ENCODE measurements around the gene PKP4. TPM values are rescaled to one million over a fixed set of nuclear protein-coding genes. Genes with fewer than 3 reads are reported as not detected.

The PKP4 gene
- total and polyA plus RNA-seq, 2 donors (not counting 1 experiment from before 2014, with no cell fraction given): 2.0 to 13.3 TPM

- ChIA-PET CTCF (interaction anchor here (1.0 kb wide), 1 partner anchor 24 kb away, joined by 4 read pairs; no protein-coding TSS in a partner anchor), POLR2A (no interaction called here)
- Mint-ChIP-seq H3K4me1 (no peaks in the 10 kb centered on the region), H3K4me3 (no peak overlapping the region), H3K27ac (no peak overlapping the region), H3K27me3 (peaks cover 5% of the 10 kb centered on the region), H3K9me3 (ENCODE audit: insufficient read depth) (no peaks in the 10 kb centered on the region)
- Histone ChIP-seq H3K9me3 (ENCODE audit: control extremely low read depth in 1 of 3, control insufficient read depth in 2 of 3, insufficient read depth in 1 of 3, low read length in 2 of 3) (no peaks in the 10 kb centered on the region), H3K27me3 (replicated peaks in 1 of 4; ENCODE audit: control extremely low read depth in 1 of 4, control insufficient read depth in 3 of 4, insufficient read depth in 4 of 4, low read length in 3 of 4) (no peaks in the 10 kb centered on the region), H3K4me3 (ENCODE audit: control extremely low read depth in 1 of 5, extremely low read depth in 1 of 5, insufficient read depth in 1 of 5, low read depth in 2 of 5, low read length in 4 of 5) (no peak overlapping the region), H3K27ac (ENCODE audit: low read length in 2 of 2) (no peak overlapping the region), H3K9ac (ENCODE audit: low read length) (no peak overlapping the region), H4K20me1 (ENCODE audit: control insufficient read depth, insufficient read depth, low read length, poor library complexity, severe bottlenecking) (no peaks in the 10 kb centered on the region), H3K36me3 (replicated peaks in 1 of 2; ENCODE audit: control extremely low read depth in 1 of 2, control insufficient read depth in 1 of 2, extremely low read depth in 1 of 2, insufficient read depth in 2 of 2, low read length in 1 of 2) (no peaks in the 10 kb centered on the region), H2AFZ (ENCODE audit: insufficient read depth, low read depth, low read length, poor library complexity, severe bottlenecking) (no peak overlapping the region), H3K4me2 (replicated peaks; ENCODE audit: low read depth, low read length, poor library complexity, severe bottlenecking) (no peak overlapping the region), H3K4me1 (ENCODE audit: control insufficient read depth in 2 of 2, insufficient read depth in 2 of 2, low read length in 2 of 2) (no peaks in the 10 kb centered on the region), H3K79me2 (ENCODE audit: control insufficient read depth, insufficient read depth, low read length) (no peaks in the 10 kb centered on the region)
- intact Hi-C loops (cut with micrococcal nuclease): no loop called here
- DNase-seq (no peak), ATAC-seq (ENCODE audit: low read depth) (no peak)
- TF ChIP-seq EZH2 (IDR thresholded peaks at IDR 0.05; ENCODE audit: borderline replicate concordance, insufficient read depth, low read depth, low read length, poor library complexity, severe bottlenecking): no peak
- no peak for TF ChIP-seq CTCF (IDR thresholded peaks at IDR 0.05)
- 81% methylated on average over 14 of the region's 16 CpGs for WGBS (ENCODE audit: insufficient coverage)
Measured at GRCh38 chr2:158729873-158730620, 273.3 kb downstream of the PKP4 start.

- POLR2A ChIA-PET: no interaction called here
- DNase-seq (no peak), ATAC-seq (ENCODE audit: low read depth) (no peak)
- WGBS (ENCODE audit: insufficient coverage): 88% methylated on average over 7 of the region's 9 CpGs
- Histone ChIP-seq H3K4me1 (ENCODE audit: control insufficient read depth in 2 of 2, insufficient read depth in 2 of 2, low read length in 2 of 2) (no peaks in the 10 kb centered on the region), H3K27me3 (replicated peaks in 1 of 4; ENCODE audit: control extremely low read depth in 1 of 4, control insufficient read depth in 3 of 4, insufficient read depth in 4 of 4, low read length in 3 of 4) (no peaks in the 10 kb centered on the region), H3K79me2 (ENCODE audit: control insufficient read depth, insufficient read depth, low read length) (no peaks in the 10 kb centered on the region), H2AFZ (ENCODE audit: insufficient read depth, low read depth, low read length, poor library complexity, severe bottlenecking) (no peak overlapping the region), H3K4me2 (replicated peaks; ENCODE audit: low read depth, low read length, poor library complexity, severe bottlenecking) (no peak overlapping the region), H3K4me3 (ENCODE audit: control extremely low read depth in 1 of 5, extremely low read depth in 1 of 5, insufficient read depth in 1 of 5, low read depth in 2 of 5, low read length in 4 of 5) (no peak overlapping the region), H3K27ac (ENCODE audit: low read length in 2 of 2) (no peak overlapping the region), H3K9me3 (ENCODE audit: control extremely low read depth in 1 of 3, control insufficient read depth in 2 of 3, insufficient read depth in 1 of 3, low read length in 2 of 3) (no peaks in the 10 kb centered on the region), H3K9ac (ENCODE audit: low read length) (no peak overlapping the region), H4K20me1 (ENCODE audit: control insufficient read depth, insufficient read depth, low read length, poor library complexity, severe bottlenecking) (no peaks in the 10 kb centered on the region), H3K36me3 (replicated peaks in 1 of 2; ENCODE audit: control extremely low read depth in 1 of 2, control insufficient read depth in 1 of 2, extremely low read depth in 1 of 2, insufficient read depth in 2 of 2, low read length in 1 of 2) (no peaks in the 10 kb centered on the region)
- H3K27ac Mint-ChIP-seq: no peak overlapping the region
- H3K27me3 Mint-ChIP-seq: peaks cover 5% of the 10 kb centered on the region
- H3K4me1 Mint-ChIP-seq: no peaks in the 10 kb centered on the region
- CTCF ChIA-PET: no interaction called here
- H3K4me3 Mint-ChIP-seq: no peak overlapping the region
- intact Hi-C loops (cut with micrococcal nuclease): no loop called here
- TF ChIP-seq CTCF (IDR thresholded peaks at IDR 0.05) (no peak), EZH2 (IDR thresholded peaks at IDR 0.05; ENCODE audit: borderline replicate concordance, insufficient read depth, low read depth, low read length, poor library complexity, severe bottlenecking) (no peak)
- no peaks in the 10 kb centered on the region for H3K9me3 Mint-ChIP-seq (ENCODE audit: insufficient read depth)
Measured at GRCh38 chr2:158730621-158731140, 273.9 kb downstream of the PKP4 start.
